ENCODE data around the gene ANKRD26.

DNA sequence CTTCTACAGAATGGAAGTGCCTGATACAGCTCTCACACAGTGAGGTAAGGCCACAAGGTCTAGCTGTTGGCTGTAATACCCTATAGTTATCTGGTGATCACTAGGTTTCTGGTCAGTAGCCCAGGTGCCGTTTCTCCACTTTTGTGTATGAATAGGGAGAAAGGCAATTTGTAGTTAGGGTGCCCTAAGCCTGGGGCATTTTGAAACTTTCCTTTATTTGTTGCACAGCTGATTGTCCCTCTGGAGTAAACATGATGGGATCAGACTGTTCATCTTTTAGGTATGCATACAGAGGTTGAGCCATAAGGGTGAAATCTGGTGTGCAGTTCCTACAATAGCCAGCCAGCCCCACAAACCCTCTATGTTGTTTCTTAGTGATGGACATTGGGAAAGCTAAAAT is 112.4 kb downstream of the ANKRD26 start:
- TF ChIP-seq POLR2A (IDR thresholded peaks at IDR 0.05) (no peak), CTCF (IDR thresholded peaks at IDR 0.05) (no peak)

All from right lobe of liver (tissue), 4 donors.